GM12875 (cell line): ENCODE data around the gene POLN.

Experiments used
- H3K4me3 ChIP-seq: one replicate; pipeline ENCODE4 v1.5.1; 2011; ENCODE audit warnings: low read depth, low read length, control low read depth
- CTCF ChIP-seq: IDR thresholded peaks from 2 replicates; pipeline ENCODE4 v1.5.1; 2011; ENCODE audit warnings: low read depth, mild to moderate bottlenecking, control low read depth, inconsistent platforms, low read length, moderate library complexity, borderline replicate concordance; ENCODE audit not compliant: insufficient read depth

Gene POLN

GRCh38 chr4:2142630-2143427, 99.1 kb downstream of the POLN start:
- H3K4me3 ChIP-seq = no peak overlapping the region
- TF ChIP-seq CTCF = no peak

GRCh38 chr4:2141762-2142451, 100.0 kb downstream of the POLN start:
- H3K4me3 ChIP-seq = no peak overlapping the region
- no peak for TF ChIP-seq CTCF

DNA sequence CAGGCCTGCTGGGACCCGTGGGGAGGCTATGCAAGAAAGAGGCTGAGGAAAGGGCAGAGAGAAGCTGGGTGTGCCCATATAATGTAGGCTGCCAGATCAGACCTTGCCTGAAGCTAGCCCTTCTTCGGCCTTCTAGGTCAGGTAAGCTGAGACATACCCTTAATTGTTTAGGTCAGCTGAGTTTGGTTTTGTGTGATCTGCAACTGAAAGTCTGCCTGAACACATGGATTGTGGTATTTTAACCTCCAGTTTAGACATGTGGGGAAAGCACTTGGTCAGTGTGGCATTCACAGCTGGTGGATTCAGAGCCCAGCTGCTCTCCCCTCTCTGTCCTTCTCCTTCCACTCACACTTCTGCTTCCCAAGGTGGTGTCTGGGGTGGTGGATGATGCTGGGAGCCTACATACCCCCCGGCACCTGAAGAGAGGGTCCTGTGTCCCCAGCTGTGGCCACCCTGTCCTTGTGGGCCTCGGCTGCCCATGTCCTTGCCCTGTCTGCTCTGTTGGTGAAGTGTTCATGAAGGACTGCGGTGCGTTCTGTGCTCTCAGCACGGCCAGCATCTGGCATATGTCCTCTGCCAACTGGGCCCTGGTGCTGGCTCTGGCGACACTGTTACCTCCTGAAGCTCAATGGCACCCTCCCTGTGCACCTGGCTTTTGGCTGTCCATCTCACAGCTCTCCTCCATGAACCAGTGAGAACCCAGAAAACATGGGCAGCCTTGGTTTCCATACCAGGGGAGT, 100.7 kb downstream of the POLN start:
- no peak for TF ChIP-seq CTCF

DNA sequence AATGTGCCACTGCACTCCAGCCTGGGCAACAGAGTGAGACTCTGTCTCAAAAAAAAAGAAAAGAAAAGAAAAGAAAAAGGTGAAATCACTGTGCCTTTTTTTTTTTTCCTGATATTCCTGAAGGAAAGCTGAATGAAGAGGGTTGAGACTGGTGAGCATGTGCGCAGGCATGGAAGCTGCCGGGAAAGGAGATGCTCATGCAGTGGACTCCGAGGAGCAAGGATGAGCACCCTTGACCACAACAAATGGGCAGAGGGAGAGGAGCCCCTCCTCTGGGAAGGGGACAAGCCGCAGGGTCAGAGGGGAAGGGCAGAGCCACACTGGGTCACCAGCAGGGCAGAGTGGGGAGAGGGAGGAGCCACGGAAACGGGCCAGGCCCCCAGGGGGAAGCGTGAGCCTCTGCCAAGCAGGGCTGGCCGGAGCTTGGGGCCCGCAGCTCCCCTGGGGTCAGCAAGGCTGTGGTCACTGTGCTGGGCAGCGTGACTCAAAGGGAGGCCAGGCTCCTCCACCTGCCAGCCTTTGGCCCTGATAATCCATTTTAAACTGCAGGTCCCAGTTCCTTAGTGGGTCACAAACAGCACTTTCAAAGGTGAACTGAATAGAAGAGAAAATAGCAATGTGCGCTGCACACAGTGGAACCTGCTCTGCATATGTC, 102.9 kb downstream of the POLN start:
- no peak for TF ChIP-seq CTCF

More for the DNA sequence above, 100.7 kb downstream of the POLN start:
- no peak overlapping the region for H3K4me3 ChIP-seq

GRCh38 chr4:2136726-2137125, 105.2 kb downstream of the POLN start:
- H3K4me3 ChIP-seq = no peak overlapping the region
- no peak for TF ChIP-seq CTCF

More for the DNA sequence above, 102.9 kb downstream of the POLN start:
- H3K4me3 ChIP-seq = no peak overlapping the region

GRCh38 chr4:2135083-2135482, 106.8 kb downstream of the POLN start:
- TF ChIP-seq CTCF = no peak
- H3K4me3 ChIP-seq = no peak overlapping the region
